T-helper 17 cell (primary cell): ENCODE data around the gene KMT2E. TPM values are rescaled to one million over a fixed set of nuclear protein-coding genes. Genes with fewer than 3 reads are reported as not detected.

Source experiments
- ATAC-seq: fragments of 150-1000 bp; cut with Tn5 transposase; 2 replicates; pipeline ENCODE4 v1.10.0; 2021; ENCODE audit warnings: mild to moderate bottlenecking, moderate library complexity
- DNase-seq, 3 donors: peaks; one replicate each; pipeline versions ENCODE4 v3.0.0 to v3.0.0-alpha.2; 2020 to 2021
- H3K9me3 ChIP-seq: one replicate; pipeline ENCODE4 v1.7.0; 2013; ENCODE audit warnings: low read length, mild to moderate bottlenecking; ENCODE audit not compliant: control insufficient read depth, poor library complexity, severe bottlenecking
- H3K27ac Mint-ChIP-seq: one replicate; pipeline ENCODE4 v1.8.0; 2022; ENCODE audit warnings: mild to moderate bottlenecking, moderate library complexity, mixed read lengths
- H3K27me3 Mint-ChIP-seq: one replicate; pipeline ENCODE4 v1.8.0; 2022; ENCODE audit warnings: mixed read lengths
- H3K36me3 Mint-ChIP-seq: one replicate; pipeline ENCODE4 v1.8.0; 2022; ENCODE audit warnings: low read depth, mixed read lengths
- H3K4me1 Mint-ChIP-seq: one replicate; pipeline ENCODE4 v1.8.0; 2022; ENCODE audit warnings: mild to moderate bottlenecking, mixed read lengths
- H3K4me3 Mint-ChIP-seq: one replicate; pipeline ENCODE4 v1.8.0; 2022; ENCODE audit warnings: mild to moderate bottlenecking, moderate library complexity, mixed read lengths
- total RNA-seq, 4 donors: library from RNA in 2 of 4; stranded (reverse) in 2 of 4; gene quantifications; one replicate each; pipeline ENCODE4 v1.2.3 and lab custom pipeline; 2022 to 2026

Gene KMT2E
- total RNA-seq, 2 donors from 2014 or later = 285 to 301 TPM

DNA sequence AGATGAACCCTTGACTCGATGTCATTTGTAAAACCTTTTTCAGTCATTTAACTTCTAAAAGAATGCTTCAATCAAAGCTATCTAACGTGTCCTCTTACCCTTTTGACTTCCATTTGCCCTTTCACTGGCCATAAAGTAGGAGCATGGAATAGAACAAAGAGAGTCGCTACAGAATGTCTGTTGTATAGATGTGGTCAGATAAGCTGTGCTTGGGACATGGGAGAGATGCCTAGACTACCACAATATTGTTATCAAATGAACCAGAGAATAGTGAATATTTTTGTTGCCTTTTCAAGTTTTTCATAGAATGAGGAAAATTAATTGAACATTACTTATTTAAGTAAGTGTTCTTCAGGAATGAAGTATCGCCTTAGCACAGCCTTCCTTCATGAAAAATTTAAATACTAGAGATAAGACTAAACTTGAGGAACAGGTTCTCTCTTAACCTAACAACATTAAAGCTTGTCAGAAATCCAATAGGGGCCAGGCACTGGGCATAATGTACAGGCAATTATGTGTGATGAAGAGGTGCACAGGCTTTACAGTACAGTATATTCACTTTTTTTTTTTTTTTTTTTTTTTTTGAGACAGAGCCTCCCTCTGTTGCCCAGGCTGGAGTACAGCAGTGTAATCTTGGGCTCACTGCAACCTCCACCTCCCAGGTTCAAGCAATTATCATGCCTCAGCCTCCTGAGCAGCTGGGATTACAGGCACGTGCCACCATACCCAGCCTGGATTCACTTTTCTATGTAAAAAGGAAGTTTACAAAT, 7.5 kb upstream of the KMT2E start:
- no peak for DNase-seq
- Mint-ChIP-seq H3K4me3 (peak overlapping the region; percentile 70), H3K4me1 (peaks cover 54% of the 10 kb centered on the region), H3K27me3 (no peaks in the 10 kb centered on the region), H3K36me3 (peaks cover 11% of the 10 kb centered on the region), H3K27ac (peak overlapping the region; percentile 100)
- ATAC-seq = peak; percentile 35
- no peaks in the 10 kb centered on the region for H3K9me3 ChIP-seq

GRCh38 chr7:105007298-105007697, 6.7 kb upstream of the KMT2E start:
- Mint-ChIP-seq H3K4me3 (peak overlapping the region; percentile 98), H3K4me1 (peaks cover 58% of the 10 kb centered on the region), H3K27me3 (no peaks in the 10 kb centered on the region), H3K27ac (peak overlapping the region; percentile 100), H3K36me3 (peaks cover 11% of the 10 kb centered on the region)
- ATAC-seq = no peak
- DNase-seq = no peak
- no peaks in the 10 kb centered on the region for H3K9me3 ChIP-seq

DNA sequence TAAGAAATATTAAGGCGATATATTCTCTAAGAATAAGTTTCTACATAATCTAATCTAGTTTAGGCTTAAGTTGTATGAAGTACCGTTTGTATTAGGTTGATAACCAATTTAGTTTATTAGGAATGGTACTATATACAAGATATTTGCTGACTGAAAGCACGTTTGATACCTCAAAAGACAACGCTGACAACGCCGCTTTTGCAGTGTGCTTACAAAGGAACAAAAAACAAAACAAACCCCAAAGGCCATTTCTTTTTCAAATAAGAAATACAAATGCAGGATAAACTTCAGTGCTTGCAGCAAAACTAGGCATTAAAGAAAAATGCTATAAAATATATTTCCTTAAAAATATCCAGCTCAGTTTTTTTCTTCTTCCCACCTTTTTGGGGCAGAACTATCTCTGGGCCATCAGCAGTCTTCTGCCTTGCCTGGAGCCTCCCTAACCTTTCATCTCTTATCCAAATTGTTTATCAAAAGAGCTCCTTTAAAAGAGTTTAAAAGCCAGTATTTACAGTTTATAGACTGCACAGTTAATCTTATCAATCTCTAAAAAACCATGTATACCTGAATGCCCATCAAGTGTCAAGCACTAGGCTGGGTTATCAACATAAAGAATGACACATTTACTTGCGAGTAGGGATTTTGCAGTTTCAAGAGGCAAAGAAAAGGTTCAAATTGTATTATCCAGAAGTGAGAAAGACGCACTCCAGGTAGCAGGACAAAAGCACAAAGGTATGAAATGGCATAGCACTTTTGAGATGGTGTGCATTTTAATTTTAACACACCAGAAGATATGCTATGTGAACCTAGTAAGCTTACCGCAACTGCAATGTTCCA, 4.1 kb upstream of the KMT2E start:
- DNase-seq (no peak), ATAC-seq (no peak)
- H3K27ac Mint-ChIP-seq = peak overlapping the region; percentile 100
- H3K9me3 ChIP-seq = no peaks in the 10 kb centered on the region
- H3K27me3 Mint-ChIP-seq = peaks cover 5% of the 10 kb centered on the region
- peaks cover 58% of the 10 kb centered on the region for H3K4me1 Mint-ChIP-seq
- H3K4me3 Mint-ChIP-seq = peak overlapping the region; percentile 98
- H3K36me3 Mint-ChIP-seq = peaks cover 17% of the 10 kb centered on the region

GRCh38 chr7:105010504-105011130, 3.4 kb upstream of the KMT2E start:
- ATAC-seq = no peak
- Mint-ChIP-seq H3K4me3 (peak overlapping the region; percentile 98), H3K27me3 (peaks cover 5% of the 10 kb centered on the region), H3K36me3 (peaks cover 14% of the 10 kb centered on the region), H3K27ac (peak overlapping the region; percentile 100), H3K4me1 (peaks cover 54% of the 10 kb centered on the region)
- DNase-seq = no peak
- H3K9me3 ChIP-seq = no peaks in the 10 kb centered on the region

DNA sequence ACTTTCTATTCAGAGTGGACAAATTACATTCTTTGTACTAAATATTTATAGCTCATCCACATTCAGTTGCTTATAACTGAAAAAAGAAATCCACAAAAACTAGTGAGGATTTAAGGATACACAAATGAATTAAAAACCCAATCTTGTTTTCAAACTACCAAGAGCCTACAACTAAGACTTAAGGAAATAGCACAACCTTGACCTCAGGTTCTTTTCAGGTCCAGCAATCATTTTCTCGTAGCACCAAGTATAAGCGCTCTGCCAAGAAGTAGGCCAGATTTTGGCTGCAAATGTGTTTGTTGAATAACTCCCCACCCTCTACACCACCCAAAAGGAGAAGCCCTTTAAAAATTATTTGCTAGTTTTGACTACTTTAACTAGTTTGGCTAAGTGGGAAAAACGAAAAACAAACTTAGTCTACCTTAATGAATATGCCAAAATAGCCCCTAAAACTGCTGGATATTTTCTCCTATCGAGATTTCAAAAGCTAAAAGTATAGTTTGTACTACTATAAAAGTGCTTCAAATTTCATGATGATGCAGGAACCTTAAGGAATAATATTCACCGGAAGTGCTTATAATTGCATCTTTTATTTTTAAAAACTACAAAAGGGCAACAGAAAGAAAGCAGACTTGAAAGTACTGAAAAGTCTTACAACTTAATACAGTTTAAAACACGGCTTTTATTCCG, 2.7 kb upstream of the KMT2E start:
- peaks cover 14% of the 10 kb centered on the region for H3K36me3 Mint-ChIP-seq
- no peak for DNase-seq

GRCh38 chr7:105011831-105012502, 2.0 kb upstream of the KMT2E start:
- peak overlapping the region; percentile 98 for H3K4me3 Mint-ChIP-seq
- H3K9me3 ChIP-seq = no peaks in the 10 kb centered on the region
- ATAC-seq (no peak), DNase-seq (peak in 1 of 3 donors; percentile 33)
- peaks cover 14% of the 10 kb centered on the region for H3K36me3 Mint-ChIP-seq
- peak overlapping the region; percentile 100 for H3K27ac Mint-ChIP-seq
- peaks cover 5% of the 10 kb centered on the region for H3K27me3 Mint-ChIP-seq
- peaks cover 48% of the 10 kb centered on the region for H3K4me1 Mint-ChIP-seq

More for the DNA sequence above, 2.7 kb upstream of the KMT2E start:
- peaks cover 49% of the 10 kb centered on the region for H3K4me1 Mint-ChIP-seq
- ATAC-seq = no peak
- peaks cover 5% of the 10 kb centered on the region for H3K27me3 Mint-ChIP-seq
- H3K9me3 ChIP-seq = no peaks in the 10 kb centered on the region
- H3K27ac Mint-ChIP-seq = peak overlapping the region; percentile 100
- H3K4me3 Mint-ChIP-seq = peak overlapping the region; percentile 98

GRCh38 chr7:105012503-105013220, 1.3 kb upstream of the KMT2E start:
- ATAC-seq (peak; percentile 74), DNase-seq (peak; percentile 99 to 100 (median 100))
- peak overlapping the region; percentile 100 for H3K27ac Mint-ChIP-seq
- no peaks in the 10 kb centered on the region for H3K9me3 ChIP-seq
- peaks cover 5% of the 10 kb centered on the region for H3K27me3 Mint-ChIP-seq
- peak overlapping the region; percentile 98 for H3K4me3 Mint-ChIP-seq
- peaks cover 51% of the 10 kb centered on the region for H3K4me1 Mint-ChIP-seq
- peaks cover 14% of the 10 kb centered on the region for H3K36me3 Mint-ChIP-seq

DNA sequence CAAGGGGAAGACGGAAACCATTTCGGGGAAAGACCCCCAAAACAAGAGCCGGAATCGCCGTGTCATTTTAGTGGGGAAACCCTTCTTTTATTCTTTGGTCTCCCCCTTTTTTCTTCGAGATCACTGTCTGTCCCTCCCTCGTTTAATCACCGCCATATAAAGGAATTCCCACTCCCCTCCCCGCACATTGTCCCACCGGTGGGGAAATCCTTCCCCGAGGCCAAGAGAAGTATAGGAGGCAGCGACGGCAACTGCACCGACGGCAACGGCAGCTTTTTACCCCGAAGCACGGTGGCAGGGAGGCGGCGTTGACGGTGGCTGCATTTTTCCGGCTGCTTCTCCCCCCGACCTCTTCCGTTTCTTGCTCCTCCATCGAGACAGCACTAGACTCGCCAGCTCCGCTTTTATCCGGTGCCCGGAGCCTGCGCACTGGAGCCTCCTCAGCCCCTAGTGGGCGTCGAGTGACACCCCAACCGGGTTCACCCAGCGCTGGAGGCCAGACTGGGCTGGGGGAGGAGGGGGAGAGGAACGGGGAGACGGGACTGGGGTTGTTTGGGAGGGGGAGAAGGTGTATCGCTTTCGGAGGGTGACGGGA, 687 bp upstream of the KMT2E start:
- H3K27ac Mint-ChIP-seq = peak overlapping the region; percentile 100
- H3K27me3 Mint-ChIP-seq = peaks cover 5% of the 10 kb centered on the region
- peak overlapping the region; percentile 98 for H3K4me3 Mint-ChIP-seq
- peaks cover 11% of the 10 kb centered on the region for H3K36me3 Mint-ChIP-seq
- ATAC-seq (peak; percentile 55), DNase-seq (peak; percentile 73 to 92 (median 86))
- H3K9me3 ChIP-seq = no peaks in the 10 kb centered on the region
- peaks cover 49% of the 10 kb centered on the region for H3K4me1 Mint-ChIP-seq

DNA sequence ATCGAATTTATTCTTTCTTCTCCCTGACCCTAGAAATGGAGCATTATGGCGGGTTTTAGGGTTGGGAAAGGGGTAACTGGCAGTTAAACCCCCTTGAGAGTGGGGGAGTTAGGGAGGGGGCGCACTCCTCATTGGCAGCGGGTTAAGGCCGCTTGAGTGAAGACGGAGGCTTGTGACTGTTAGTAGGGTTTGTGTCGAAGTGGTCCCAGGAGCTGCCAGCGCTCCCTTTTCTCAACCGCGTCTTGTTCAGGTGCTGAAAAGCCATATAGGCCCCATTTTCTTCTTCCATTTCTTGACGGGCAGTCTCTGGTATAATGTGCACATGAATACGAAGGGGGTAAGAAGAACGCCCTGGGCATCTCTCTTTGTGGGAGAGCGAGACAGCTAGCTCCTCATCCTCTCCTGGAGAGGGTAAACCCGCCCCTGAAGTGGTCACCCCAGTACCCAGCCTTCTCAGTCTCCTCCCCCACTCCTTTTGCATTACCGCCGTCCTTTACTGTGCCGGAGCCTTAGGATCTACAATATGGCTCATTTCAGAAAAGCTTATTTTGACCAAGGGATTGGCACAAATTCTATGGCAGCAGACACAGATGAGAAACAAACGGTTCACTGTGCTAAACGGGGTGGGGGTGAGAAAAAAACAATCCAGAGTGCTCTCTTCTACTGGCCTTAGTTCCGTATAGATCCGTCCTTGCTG, 836 bp downstream of the KMT2E start:
- H3K9me3 ChIP-seq = no peaks in the 10 kb centered on the region
- H3K36me3 Mint-ChIP-seq = peaks cover 11% of the 10 kb centered on the region
- ATAC-seq (no peak), DNase-seq (peak in 2 of 3 donors; percentile 18 to 31)
- peak overlapping the region; percentile 100 for H3K27ac Mint-ChIP-seq
- H3K27me3 Mint-ChIP-seq = peaks cover 5% of the 10 kb centered on the region
- peak overlapping the region; percentile 98 for H3K4me3 Mint-ChIP-seq
- H3K4me1 Mint-ChIP-seq = peaks cover 45% of the 10 kb centered on the region

- H3K4me3 Mint-ChIP-seq = peak overlapping the region; percentile 98
- H3K4me1 Mint-ChIP-seq = peaks cover 43% of the 10 kb centered on the region
- H3K27me3 Mint-ChIP-seq = peaks cover 5% of the 10 kb centered on the region
- peak overlapping the region; percentile 100 for H3K27ac Mint-ChIP-seq
- DNase-seq = peak in 1 of 3 donors; percentile 14
- ATAC-seq = no peak
- peaks cover 8% of the 10 kb centered on the region for H3K36me3 Mint-ChIP-seq
- H3K9me3 ChIP-seq = no peaks in the 10 kb centered on the region
These were observed 1.5 kb downstream of the KMT2E start for GRCh38 chr7:105015390-105015965.
